GM12891 (cell line): ENCODE measurements around the gene WDR54.

Source experiments
- POLR2A ChIP-seq: IDR thresholded peaks from 2 replicates; pipeline ENCODE4 v1.6.1; 2011; ENCODE audit warnings: low read depth, low read length, control low read depth
- POLR2AphosphoS5 ChIP-seq: IDR thresholded peaks from 2 replicates; pipeline ENCODE4 v1.6.1; 2011; ENCODE audit warnings: low read depth, low read length, control low read depth
- POU2F2 ChIP-seq: IDR thresholded peaks from 2 replicates; pipeline ENCODE4 v1.6.1; 2011; ENCODE audit warnings: low read depth, mild to moderate bottlenecking, control low read depth, low read length, moderate library complexity
- SPI1 ChIP-seq: IDR thresholded peaks from 2 replicates; pipeline ENCODE4 v1.6.1; 2011; ENCODE audit warnings: low read depth, low read length, control low read depth
- TAF1 ChIP-seq: IDR thresholded peaks from 2 replicates; pipeline ENCODE4 v1.6.1; 2011; ENCODE audit warnings: low read depth, low read length, control low read depth

DNA sequence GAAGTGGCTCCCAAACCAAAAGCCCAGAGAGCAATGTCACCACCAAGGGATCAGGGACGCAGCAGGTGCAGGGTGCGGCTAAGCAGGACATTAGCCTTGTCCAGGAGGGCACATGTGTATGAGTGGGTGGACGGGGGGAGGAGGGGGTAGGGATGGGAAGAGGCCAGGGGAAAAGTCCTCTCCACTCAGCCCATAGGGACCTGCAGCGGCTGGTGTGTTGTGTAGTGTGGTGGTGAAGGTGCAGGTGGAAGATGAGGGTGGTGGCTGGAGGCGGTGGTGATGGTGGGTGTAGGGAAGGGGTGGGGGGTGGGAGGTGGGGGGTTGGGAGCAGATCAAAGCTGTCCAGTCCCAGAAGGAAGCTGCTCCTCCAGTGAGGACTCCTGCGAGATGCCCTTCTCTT is 3.8 kb upstream of the WDR54 start:
- TF ChIP-seq TAF1 (no peak), POLR2A (no peak), POLR2AphosphoS5 (no peak), SPI1 (no peak), POU2F2 (no peak)
